WTC11 (cell line): ENCODE results near the gene STAP2. TPM values are rescaled to one million over a fixed set of nuclear protein-coding genes. Genes with fewer than 3 reads are reported as not detected.

Experiments
- ELF4 ChIP-seq: sonication (generic); formaldehyde crosslinking; IDR thresholded peaks from 2 replicates; pipeline ENCODE4 v1.8.1; 2022; ENCODE audit warnings: low read depth, mild to moderate bottlenecking, moderate library complexity, missing genetic modification reagents
- EMX1 ChIP-seq: fragments of 250-450 bp; sonication (Bioruptor Pico); IDR thresholded peaks from 2 replicates; pipeline ENCODE4 v1.8.0; 2021; ENCODE audit warnings: mild to moderate bottlenecking
- FOXK1 ChIP-seq: sonication (generic); formaldehyde crosslinking; IDR thresholded peaks from 2 replicates; pipeline ENCODE4 v1.8.0; 2022; ENCODE audit warnings: mild to moderate bottlenecking, moderate library complexity, missing genetic modification reagents
- ZNF232 ChIP-seq: sonication (generic); formaldehyde crosslinking; IDR thresholded peaks from 2 replicates; pipeline ENCODE4 v1.8.0; 2022; ENCODE audit warnings: mild to moderate bottlenecking, missing genetic modification reagents
- total RNA-seq: library from RNA; stranded (reverse); gene quantifications from 3 replicates; pipeline ENCODE4 v1.2.3, GENCODE V29; 2021
- TF ChIP-seq, protein P1 (sequence below): sonication (generic); formaldehyde crosslinking; IDR thresholded peaks from 2 replicates; pipeline ENCODE4 v1.8.0; 2023; ENCODE audit warnings: missing genetic modification reagents, mild to moderate bottlenecking, borderline replicate concordance
- TF ChIP-seq, protein P2 (sequence below): sonication (generic); formaldehyde crosslinking; IDR thresholded peaks from 2 replicates; pipeline ENCODE4 v1.8.0; 2022; ENCODE audit warnings: mild to moderate bottlenecking, missing genetic modification reagents
- TF ChIP-seq, protein P3 (sequence below): sonication (generic); formaldehyde crosslinking; IDR thresholded peaks from 2 replicates; pipeline ENCODE4 v1.8.1; 2023; ENCODE audit warnings: mild to moderate bottlenecking, missing genetic modification reagents, borderline replicate concordance
- TF ChIP-seq, protein P4 (sequence below): sonication (generic); formaldehyde crosslinking; IDR thresholded peaks from 2 replicates; pipeline ENCODE4 v1.8.1; 2022; ENCODE audit warnings: mild to moderate bottlenecking, moderate library complexity, missing genetic modification reagents
- TF ChIP-seq, protein P5 (sequence below): sonication (generic); formaldehyde crosslinking; IDR thresholded peaks from 2 replicates; pipeline ENCODE4 v1.8.0; 2022; ENCODE audit warnings: mild to moderate bottlenecking, missing genetic modification reagents
- TF ChIP-seq, protein P6 (sequence below): fragments of 250-450 bp; sonication (Bioruptor Pico); conservative IDR thresholded peaks from 2 replicates; pipeline ENCODE4 v1.9.0; 2021; ENCODE audit warnings: mild to moderate bottlenecking
- TF ChIP-seq, protein P7 (sequence below): sonication (generic); formaldehyde crosslinking; IDR thresholded peaks from 2 replicates; pipeline ENCODE4 v1.8.1; 2023; ENCODE audit warnings: mild to moderate bottlenecking, moderate library complexity, missing genetic modification reagents
- TF ChIP-seq, protein P8 (sequence below): fragments of 250-450 bp; sonication (Bioruptor Pico); IDR thresholded peaks from 2 replicates; pipeline ENCODE4 v1.9.0; 2021; ENCODE audit warnings: mild to moderate bottlenecking, borderline replicate concordance

STAP2 gene
- total RNA-seq, 1 experiment from 2014 or later = 18.2 TPM

DNA sequence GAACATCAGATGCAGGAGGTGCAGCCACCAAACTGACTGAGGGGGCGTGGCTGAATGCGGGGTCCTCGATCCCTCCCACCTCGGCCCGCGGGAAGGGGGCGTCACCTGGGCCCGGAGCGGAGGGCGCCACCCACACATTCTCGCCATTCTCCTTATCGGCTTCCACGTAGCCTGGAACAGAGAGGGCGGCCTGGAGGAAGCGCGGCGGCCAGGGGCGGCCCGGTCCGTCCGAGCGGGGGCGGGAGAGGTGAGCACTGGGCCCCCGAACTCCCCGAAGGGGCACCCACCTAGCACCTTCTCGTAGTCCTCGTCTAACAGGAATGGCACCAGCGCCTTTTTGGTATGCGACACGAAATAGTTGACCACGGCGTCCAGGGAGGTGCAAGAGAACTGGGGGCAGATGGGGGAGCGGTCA is 11.8 kb downstream of the STAP2 start (continued):
- TF ChIP-seq, protein P1, sequence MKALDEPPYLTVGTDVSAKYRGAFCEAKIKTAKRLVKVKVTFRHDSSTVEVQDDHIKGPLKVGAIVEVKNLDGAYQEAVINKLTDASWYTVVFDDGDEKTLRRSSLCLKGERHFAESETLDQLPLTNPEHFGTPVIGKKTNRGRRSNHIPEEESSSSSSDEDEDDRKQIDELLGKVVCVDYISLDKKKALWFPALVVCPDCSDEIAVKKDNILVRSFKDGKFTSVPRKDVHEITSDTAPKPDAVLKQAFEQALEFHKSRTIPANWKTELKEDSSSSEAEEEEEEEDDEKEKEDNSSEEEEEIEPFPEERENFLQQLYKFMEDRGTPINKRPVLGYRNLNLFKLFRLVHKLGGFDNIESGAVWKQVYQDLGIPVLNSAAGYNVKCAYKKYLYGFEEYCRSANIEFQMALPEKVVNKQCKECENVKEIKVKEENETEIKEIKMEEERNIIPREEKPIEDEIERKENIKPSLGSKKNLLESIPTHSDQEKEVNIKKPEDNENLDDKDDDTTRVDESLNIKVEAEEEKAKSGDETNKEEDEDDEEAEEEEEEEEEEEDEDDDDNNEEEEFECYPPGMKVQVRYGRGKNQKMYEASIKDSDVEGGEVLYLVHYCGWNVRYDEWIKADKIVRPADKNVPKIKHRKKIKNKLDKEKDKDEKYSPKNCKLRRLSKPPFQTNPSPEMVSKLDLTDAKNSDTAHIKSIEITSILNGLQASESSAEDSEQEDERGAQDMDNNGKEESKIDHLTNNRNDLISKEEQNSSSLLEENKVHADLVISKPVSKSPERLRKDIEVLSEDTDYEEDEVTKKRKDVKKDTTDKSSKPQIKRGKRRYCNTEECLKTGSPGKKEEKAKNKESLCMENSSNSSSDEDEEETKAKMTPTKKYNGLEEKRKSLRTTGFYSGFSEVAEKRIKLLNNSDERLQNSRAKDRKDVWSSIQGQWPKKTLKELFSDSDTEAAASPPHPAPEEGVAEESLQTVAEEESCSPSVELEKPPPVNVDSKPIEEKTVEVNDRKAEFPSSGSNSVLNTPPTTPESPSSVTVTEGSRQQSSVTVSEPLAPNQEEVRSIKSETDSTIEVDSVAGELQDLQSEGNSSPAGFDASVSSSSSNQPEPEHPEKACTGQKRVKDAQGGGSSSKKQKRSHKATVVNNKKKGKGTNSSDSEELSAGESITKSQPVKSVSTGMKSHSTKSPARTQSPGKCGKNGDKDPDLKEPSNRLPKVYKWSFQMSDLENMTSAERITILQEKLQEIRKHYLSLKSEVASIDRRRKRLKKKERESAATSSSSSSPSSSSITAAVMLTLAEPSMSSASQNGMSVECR (CRISPR knock-in tag) = no peak
- TF ChIP-seq, protein P2, sequence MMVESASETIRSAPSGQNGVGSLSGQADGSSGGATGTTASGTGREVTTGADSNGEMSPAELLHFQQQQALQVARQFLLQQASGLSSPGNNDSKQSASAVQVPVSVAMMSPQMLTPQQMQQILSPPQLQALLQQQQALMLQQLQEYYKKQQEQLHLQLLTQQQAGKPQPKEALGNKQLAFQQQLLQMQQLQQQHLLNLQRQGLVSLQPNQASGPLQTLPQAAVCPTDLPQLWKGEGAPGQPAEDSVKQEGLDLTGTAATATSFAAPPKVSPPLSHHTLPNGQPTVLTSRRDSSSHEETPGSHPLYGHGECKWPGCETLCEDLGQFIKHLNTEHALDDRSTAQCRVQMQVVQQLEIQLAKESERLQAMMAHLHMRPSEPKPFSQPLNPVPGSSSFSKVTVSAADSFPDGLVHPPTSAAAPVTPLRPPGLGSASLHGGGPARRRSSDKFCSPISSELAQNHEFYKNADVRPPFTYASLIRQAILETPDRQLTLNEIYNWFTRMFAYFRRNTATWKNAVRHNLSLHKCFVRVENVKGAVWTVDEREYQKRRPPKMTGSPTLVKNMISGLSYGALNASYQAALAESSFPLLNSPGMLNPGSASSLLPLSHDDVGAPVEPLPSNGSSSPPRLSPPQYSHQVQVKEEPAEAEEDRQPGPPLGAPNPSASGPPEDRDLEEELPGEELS (CRISPR knock-in tag) = no peak
- TF ChIP-seq, protein P3, sequence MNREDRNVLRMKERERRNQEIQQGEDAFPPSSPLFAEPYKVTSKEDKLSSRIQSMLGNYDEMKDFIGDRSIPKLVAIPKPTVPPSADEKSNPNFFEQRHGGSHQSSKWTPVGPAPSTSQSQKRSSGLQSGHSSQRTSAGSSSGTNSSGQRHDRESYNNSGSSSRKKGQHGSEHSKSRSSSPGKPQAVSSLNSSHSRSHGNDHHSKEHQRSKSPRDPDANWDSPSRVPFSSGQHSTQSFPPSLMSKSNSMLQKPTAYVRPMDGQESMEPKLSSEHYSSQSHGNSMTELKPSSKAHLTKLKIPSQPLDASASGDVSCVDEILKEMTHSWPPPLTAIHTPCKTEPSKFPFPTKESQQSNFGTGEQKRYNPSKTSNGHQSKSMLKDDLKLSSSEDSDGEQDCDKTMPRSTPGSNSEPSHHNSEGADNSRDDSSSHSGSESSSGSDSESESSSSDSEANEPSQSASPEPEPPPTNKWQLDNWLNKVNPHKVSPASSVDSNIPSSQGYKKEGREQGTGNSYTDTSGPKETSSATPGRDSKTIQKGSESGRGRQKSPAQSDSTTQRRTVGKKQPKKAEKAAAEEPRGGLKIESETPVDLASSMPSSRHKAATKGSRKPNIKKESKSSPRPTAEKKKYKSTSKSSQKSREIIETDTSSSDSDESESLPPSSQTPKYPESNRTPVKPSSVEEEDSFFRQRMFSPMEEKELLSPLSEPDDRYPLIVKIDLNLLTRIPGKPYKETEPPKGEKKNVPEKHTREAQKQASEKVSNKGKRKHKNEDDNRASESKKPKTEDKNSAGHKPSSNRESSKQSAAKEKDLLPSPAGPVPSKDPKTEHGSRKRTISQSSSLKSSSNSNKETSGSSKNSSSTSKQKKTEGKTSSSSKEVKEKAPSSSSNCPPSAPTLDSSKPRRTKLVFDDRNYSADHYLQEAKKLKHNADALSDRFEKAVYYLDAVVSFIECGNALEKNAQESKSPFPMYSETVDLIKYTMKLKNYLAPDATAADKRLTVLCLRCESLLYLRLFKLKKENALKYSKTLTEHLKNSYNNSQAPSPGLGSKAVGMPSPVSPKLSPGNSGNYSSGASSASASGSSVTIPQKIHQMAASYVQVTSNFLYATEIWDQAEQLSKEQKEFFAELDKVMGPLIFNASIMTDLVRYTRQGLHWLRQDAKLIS = no peak
- TF ChIP-seq, protein P4, sequence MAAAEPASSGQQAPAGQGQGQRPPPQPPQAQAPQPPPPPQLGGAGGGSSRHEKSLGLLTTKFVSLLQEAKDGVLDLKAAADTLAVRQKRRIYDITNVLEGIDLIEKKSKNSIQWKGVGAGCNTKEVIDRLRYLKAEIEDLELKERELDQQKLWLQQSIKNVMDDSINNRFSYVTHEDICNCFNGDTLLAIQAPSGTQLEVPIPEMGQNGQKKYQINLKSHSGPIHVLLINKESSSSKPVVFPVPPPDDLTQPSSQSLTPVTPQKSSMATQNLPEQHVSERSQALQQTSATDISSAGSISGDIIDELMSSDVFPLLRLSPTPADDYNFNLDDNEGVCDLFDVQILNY (CRISPR knock-in tag) = no peak
- no peak for TF ChIP-seq ELF4
- peak; percentile 22; the same call in 1 of the 2 replicates for TF ChIP-seq EMX1 (CRISPR knock-in tag)
- TF ChIP-seq, protein P5, sequence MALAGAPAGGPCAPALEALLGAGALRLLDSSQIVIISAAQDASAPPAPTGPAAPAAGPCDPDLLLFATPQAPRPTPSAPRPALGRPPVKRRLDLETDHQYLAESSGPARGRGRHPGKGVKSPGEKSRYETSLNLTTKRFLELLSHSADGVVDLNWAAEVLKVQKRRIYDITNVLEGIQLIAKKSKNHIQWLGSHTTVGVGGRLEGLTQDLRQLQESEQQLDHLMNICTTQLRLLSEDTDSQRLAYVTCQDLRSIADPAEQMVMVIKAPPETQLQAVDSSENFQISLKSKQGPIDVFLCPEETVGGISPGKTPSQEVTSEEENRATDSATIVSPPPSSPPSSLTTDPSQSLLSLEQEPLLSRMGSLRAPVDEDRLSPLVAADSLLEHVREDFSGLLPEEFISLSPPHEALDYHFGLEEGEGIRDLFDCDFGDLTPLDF = no peak
- TF ChIP-seq, protein P6, sequence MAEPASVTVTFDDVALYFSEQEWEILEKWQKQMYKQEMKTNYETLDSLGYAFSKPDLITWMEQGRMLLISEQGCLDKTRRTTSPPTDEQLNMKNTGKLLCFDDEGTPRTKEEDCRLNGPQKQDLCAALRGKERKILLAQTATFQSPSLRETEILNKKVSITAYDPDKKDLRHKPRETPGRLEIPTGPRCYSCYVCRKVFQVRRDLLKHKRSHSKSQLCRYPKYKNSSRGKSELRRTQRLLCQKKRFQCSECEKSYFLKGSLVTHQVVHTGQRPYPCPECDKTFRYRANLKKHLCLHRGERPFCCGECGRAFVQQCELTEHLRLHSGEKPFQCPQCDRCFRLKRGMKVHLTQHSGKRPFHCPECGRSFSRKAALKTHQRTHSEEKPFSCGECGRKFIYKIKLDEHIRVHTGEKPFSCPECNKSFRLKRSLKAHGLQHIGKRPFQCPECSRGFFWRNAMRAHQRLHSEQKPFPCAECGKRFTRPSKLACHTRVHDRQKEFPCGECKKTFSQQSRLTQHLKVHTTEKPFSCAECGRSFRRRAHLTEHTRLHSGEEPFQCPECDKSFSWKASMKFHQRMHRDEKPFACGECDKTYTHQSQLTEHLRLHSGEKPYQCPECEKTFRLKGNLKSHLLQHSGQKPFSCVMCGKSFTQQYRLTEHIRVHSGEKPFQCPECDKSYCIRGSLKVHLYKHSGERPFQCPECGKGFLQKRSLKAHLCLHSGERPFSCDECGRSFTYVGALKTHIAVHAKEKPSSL = no peak
- TF ChIP-seq ZNF232 (CRISPR knock-in tag) = no peak
- TF ChIP-seq FOXK1 = no peak
- TF ChIP-seq, protein P7, sequence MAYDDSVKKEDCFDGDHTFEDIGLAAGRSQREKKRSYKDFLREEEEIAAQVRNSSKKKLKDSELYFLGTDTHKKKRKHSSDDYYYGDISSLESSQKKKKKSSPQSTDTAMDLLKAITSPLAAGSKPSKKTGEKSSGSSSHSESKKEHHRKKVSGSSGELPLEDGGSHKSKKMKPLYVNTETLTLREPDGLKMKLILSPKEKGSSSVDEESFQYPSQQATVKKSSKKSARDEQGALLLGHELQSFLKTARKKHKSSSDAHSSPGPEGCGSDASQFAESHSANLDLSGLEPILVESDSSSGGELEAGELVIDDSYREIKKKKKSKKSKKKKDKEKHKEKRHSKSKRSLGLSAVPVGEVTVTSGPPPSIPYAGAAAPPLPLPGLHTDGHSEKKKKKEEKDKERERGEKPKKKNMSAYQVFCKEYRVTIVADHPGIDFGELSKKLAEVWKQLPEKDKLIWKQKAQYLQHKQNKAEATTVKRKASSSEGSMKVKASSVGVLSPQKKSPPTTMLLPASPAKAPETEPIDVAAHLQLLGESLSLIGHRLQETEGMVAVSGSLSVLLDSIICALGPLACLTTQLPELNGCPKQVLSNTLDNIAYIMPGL (CRISPR knock-in tag) = no peak
- TF ChIP-seq, protein P8, sequence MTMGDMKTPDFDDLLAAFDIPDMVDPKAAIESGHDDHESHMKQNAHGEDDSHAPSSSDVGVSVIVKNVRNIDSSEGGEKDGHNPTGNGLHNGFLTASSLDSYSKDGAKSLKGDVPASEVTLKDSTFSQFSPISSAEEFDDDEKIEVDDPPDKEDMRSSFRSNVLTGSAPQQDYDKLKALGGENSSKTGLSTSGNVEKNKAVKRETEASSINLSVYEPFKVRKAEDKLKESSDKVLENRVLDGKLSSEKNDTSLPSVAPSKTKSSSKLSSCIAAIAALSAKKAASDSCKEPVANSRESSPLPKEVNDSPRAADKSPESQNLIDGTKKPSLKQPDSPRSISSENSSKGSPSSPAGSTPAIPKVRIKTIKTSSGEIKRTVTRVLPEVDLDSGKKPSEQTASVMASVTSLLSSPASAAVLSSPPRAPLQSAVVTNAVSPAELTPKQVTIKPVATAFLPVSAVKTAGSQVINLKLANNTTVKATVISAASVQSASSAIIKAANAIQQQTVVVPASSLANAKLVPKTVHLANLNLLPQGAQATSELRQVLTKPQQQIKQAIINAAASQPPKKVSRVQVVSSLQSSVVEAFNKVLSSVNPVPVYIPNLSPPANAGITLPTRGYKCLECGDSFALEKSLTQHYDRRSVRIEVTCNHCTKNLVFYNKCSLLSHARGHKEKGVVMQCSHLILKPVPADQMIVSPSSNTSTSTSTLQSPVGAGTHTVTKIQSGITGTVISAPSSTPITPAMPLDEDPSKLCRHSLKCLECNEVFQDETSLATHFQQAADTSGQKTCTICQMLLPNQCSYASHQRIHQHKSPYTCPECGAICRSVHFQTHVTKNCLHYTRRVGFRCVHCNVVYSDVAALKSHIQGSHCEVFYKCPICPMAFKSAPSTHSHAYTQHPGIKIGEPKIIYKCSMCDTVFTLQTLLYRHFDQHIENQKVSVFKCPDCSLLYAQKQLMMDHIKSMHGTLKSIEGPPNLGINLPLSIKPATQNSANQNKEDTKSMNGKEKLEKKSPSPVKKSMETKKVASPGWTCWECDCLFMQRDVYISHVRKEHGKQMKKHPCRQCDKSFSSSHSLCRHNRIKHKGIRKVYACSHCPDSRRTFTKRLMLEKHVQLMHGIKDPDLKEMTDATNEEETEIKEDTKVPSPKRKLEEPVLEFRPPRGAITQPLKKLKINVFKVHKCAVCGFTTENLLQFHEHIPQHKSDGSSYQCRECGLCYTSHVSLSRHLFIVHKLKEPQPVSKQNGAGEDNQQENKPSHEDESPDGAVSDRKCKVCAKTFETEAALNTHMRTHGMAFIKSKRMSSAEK (CRISPR knock-in tag) = no peak
